Astrocyte of the spinal cord (primary cell): Measurements from ENCODE around the gene RMI2.

ENCODE experiments used
- DNase-seq: peaks from one replicate; pipeline ENCODE4 v3.0.0; 2011; ENCODE audit warnings: low read depth, low spot score
- H3K4me3 ChIP-seq: 2 replicates; pipeline ENCODE4 v1.5.1; 2011; ENCODE audit warnings: low read depth, mild to moderate bottlenecking, low read length, moderate library complexity
- in situ Hi-C: cut with HindIII; loops from 2 replicates; pipeline ENCODE4 v1.10.0; 2017; ENCODE audit warnings: low sequenced_read_pairs
- TF ChIP-seq, protein P1 (sequence below): IDR thresholded peaks from 2 replicates; pipeline ENCODE4 v1.5.1; 2012; ENCODE audit warnings: low read depth, mild to moderate bottlenecking, low read length, inconsistent platforms

Gene RMI2

DNA sequence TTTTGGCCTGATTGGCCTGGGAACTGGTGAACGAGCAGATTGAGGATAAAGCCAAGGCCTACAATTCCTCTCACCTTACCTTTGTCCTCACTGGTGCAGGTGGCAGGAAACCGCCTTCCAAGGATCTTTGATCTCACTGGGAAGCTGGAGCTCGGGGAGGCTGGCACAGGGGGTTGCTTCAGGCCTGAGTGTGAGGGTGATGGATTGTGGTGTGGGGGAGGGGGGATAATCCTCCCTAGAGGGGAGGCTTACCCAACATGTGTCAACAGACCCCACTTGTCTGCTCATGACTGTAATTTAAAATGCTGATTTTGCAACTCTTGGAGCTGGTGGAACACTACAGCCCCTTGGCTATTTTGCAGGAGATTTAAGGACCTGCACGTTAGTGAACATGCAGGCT, 4.5 kb upstream of the RMI2 start:
- TF ChIP-seq, protein P1, sequence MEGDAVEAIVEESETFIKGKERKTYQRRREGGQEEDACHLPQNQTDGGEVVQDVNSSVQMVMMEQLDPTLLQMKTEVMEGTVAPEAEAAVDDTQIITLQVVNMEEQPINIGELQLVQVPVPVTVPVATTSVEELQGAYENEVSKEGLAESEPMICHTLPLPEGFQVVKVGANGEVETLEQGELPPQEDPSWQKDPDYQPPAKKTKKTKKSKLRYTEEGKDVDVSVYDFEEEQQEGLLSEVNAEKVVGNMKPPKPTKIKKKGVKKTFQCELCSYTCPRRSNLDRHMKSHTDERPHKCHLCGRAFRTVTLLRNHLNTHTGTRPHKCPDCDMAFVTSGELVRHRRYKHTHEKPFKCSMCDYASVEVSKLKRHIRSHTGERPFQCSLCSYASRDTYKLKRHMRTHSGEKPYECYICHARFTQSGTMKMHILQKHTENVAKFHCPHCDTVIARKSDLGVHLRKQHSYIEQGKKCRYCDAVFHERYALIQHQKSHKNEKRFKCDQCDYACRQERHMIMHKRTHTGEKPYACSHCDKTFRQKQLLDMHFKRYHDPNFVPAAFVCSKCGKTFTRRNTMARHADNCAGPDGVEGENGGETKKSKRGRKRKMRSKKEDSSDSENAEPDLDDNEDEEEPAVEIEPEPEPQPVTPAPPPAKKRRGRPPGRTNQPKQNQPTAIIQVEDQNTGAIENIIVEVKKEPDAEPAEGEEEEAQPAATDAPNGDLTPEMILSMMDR = no peak
- DNase-seq = no peak
- no peak overlapping the region for H3K4me3 ChIP-seq
- in situ Hi-C loops = no loop called here

DNA sequence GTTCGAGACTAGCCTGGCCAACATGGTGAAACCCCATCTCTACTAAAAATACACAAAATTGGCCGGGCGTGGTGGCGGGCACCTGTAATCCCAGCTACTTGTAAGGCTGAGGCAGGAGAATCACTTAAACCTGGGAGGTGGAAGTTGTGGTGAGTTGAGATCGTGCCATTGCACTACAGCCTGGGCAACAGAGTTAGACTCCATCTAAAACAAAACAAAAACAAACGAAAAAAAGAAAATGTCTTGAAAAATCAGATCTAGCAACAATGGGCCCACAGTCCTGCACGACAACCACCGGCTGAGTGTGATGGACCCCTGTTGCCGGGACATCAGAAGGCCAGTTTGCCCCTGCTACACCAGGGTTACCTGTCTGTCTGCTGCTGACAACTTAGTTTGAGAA, 3.9 kb upstream of the RMI2 start:
- H3K4me3 ChIP-seq = no peak overlapping the region
- in situ Hi-C loops = no loop called here
- no peak for DNase-seq
- TF ChIP-seq, protein P1 = no peak

DNA sequence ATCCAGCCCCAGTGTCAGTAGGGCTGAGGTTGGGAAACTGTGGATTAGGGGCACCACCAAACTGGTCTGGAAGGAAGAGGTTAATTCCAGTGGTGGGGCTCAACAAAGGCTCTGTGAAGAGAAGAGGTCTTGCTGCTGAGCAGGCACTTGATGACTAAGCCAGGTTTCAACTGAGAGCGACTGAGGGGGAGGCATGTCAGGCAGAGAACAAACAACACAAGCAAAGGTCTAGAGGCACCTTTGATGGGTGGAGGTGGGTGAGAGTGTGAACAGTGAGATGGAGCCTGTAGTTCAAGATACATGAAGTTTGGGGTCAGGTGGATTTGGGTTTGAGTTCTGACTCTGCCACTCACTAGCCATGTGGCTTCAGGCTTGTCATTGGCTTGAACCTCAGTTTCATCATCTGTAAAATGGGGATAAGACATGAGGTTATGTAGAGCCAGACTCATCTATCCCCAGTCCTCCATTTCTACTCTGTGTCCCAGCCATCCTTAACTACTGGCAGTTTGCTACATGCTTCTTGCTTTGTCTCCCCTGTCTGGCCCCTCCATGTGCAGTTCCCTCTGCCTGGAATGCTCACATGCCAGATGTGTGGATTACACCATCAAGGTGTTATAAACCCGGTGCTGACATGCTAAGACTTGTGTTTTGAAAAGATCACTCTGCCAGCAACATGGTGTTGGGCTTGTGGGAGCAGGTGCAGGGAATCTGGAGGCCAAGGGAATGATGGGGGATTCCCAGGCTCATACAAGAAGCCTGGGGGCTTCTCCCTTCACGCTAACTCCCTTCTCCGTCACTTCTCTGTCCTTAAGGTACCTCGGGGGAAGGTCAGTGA, 3.0 kb upstream of the RMI2 start:
- DNase-seq = no peak
- in situ Hi-C loops = no loop called here

DNA sequence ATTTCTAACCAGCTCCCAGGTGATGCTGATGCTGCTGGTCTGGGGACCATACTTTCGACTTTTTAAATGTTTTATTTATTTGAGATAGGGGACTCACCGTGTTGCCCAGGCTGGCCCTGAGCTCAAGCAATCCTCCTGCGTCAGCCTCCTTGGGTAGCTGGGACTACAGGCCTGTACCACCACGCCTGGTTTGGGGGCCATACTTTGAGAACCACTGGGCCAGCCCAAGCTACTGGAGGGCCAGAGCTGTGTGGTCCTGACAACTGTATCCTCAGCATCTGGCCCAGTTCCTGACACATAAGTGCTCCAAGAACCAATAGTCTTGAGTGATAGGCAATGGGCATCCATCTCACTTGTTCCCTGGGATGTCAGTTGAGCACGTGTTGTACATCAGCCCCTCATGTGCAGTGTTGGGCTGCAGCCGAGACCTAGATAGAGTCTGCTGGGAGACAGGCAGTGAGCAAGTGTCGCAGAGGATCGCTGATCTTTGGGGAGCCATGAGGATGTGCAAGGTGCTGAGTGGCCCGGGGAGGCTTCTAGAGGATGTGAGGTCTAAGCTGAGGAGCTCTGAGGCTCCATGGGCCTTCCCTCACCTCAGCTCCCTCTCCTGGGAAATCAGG, 1.6 kb downstream of the RMI2 start:
- in situ Hi-C loops = no loop called here
- H3K4me3 ChIP-seq = no peak overlapping the region
- no peak for DNase-seq
- TF ChIP-seq, protein P1 = no peak

More for the DNA sequence above, 3.0 kb upstream of the RMI2 start:
- TF ChIP-seq, protein P1 = no peak
- no peak overlapping the region for H3K4me3 ChIP-seq

DNA sequence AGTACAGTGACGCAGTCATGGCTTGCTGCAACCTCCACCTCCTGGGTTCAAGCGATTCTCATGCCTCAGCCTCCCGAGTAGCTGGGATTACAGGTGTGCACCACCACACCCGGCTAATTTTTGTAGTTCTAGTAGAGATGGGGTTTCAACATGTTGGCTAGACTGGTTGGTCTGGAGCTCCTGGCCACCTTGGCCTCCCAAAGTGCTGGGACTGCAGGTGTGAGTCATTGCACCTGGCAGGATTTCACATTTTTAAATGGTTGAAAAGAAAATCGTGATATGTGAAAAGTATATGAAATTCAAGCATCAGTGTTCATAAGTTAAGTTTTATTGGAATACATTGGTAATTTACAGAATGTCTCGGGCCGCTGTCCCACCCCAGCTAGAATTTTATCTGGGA, 2.6 kb downstream of the RMI2 start:
- no peak overlapping the region for H3K4me3 ChIP-seq
- TF ChIP-seq, protein P1 = no peak
- no peak for DNase-seq
- in situ Hi-C loops = no loop called here

DNA sequence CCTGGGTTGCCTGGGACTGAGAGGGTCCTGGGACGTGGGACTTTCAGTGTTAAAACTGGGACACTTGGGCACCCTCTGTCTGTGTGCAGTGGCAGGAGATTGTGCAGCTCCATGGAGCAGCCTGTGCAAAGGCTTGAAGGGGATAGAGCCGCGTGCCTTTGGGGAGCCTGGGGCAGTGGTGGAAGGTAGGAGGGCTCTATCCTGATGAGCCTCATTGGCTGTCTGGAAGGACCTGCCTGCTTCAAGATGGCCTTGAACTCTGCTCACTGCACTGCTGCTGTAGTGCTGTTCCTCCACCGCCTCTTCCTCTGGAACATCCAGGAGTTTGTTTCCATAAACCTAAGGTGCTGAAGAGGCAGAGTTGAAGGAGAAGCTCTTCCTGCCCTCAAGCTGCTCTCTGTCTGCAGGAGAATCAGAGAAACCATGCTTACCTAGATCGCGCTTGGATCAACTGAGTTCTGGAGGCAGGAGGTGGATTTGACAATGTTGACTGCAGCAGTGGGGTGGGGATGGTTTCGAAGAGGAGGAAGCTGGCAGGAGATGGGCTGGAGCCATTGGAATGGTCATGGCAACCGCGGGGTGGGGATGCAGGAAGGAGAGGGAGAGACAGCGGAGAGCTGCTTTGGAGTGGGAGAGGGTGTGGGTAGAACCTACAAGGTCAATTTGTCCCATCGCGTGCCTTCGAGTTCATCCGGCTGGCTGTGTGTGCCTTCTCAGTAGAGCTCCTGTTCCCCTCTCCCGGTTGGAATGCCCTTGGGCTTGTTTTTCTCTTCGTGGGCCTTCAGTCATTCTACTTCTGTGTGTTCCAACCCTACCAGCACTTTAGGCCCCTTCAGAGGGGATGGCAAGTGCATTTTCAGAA, 3.7 kb downstream of the RMI2 start:
- H3K4me3 ChIP-seq = no peak overlapping the region
- in situ Hi-C loops = no loop called here
- no peak for DNase-seq
- TF ChIP-seq, protein P1 = no peak
